ENCODE results near the gene GALNT12.

DNA sequence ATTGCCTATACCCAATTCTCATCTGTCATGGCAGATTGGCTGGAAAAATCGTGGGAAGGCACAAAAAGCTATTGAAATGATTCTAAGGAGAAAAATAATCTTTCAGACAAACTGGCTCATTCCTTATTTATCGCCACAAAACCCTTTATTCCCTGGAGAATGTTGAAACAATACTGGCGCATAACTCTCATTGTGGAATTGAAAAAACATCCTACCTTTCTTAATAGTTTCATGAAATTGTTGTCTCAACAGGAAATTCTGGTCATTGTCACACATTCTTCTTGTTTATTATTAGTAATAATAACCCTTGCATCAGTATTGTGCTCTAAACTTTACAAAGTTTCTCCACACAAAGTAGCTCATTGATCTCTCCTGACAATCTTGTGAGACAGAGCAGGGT is 87.3 kb downstream of the GALNT12 start:
- TF ChIP-seq, protein P1, sequence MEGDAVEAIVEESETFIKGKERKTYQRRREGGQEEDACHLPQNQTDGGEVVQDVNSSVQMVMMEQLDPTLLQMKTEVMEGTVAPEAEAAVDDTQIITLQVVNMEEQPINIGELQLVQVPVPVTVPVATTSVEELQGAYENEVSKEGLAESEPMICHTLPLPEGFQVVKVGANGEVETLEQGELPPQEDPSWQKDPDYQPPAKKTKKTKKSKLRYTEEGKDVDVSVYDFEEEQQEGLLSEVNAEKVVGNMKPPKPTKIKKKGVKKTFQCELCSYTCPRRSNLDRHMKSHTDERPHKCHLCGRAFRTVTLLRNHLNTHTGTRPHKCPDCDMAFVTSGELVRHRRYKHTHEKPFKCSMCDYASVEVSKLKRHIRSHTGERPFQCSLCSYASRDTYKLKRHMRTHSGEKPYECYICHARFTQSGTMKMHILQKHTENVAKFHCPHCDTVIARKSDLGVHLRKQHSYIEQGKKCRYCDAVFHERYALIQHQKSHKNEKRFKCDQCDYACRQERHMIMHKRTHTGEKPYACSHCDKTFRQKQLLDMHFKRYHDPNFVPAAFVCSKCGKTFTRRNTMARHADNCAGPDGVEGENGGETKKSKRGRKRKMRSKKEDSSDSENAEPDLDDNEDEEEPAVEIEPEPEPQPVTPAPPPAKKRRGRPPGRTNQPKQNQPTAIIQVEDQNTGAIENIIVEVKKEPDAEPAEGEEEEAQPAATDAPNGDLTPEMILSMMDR (IDR thresholded peaks at IDR 0.05), result no peak
- TF ChIP-seq POLR2A (IDR thresholded peaks at IDR 0.05) (no peak), POLR2AphosphoS5 (IDR thresholded peaks at IDR 0.05) (no peak)
